Endothelial cell (in vitro differentiated cells): ENCODE results near the gene DYNC2H1. TPM values are rescaled to one million over a fixed set of nuclear protein-coding genes. Genes with fewer than 3 reads are reported as not detected.

Experiments
- DNase-seq: peaks from one replicate; pipeline ENCODE4 v3.0.0; 2021; ENCODE audit warnings: low spot score
- H3K27ac Mint-ChIP-seq: one replicate; pipeline ENCODE4 v1.8.0; 2021; ENCODE audit warnings: mixed read lengths, inconsistent platforms; ENCODE audit not compliant: unreplicated experiment
- H3K27me3 Mint-ChIP-seq: one replicate; pipeline ENCODE4 v1.8.0; 2021; ENCODE audit warnings: mild to moderate bottlenecking, moderate library complexity, mixed read lengths, inconsistent platforms; ENCODE audit not compliant: unreplicated experiment
- H3K36me3 Mint-ChIP-seq: one replicate; pipeline ENCODE4 v1.8.0; 2021; ENCODE audit warnings: mild to moderate bottlenecking, low read depth, mixed read lengths, inconsistent platforms; ENCODE audit not compliant: unreplicated experiment
- H3K4me1 Mint-ChIP-seq: one replicate; pipeline ENCODE4 v1.8.0; 2021; ENCODE audit warnings: mild to moderate bottlenecking, mixed read lengths, inconsistent platforms; ENCODE audit not compliant: unreplicated experiment
- H3K4me3 Mint-ChIP-seq: one replicate; pipeline ENCODE4 v1.8.0; 2021; ENCODE audit warnings: mild to moderate bottlenecking, mixed read lengths, inconsistent platforms; ENCODE audit not compliant: unreplicated experiment
- H3K9me3 Mint-ChIP-seq: one replicate; pipeline ENCODE4 v1.8.0; 2021; ENCODE audit warnings: mixed read lengths, inconsistent platforms; ENCODE audit not compliant: unreplicated experiment
- total RNA-seq: library from RNA; stranded (reverse); fragmentation: NEBNext Ultra II Directional; extraction: Animal tissue kit (Norgen Biotek cat#: 25700); gene quantifications from one replicate; pipeline ENCODE4 v1.2.1, GENCODE V29; 2021; ENCODE audit not compliant: unreplicated experiment
- TF ChIP-seq, protein P1 (sequence below): fragments of 200-600 bp; sonication (generic); IDR thresholded peaks from one replicate; pipeline ENCODE4 v1.5.0; 2021; ENCODE audit warnings: antibody characterized with exemption; ENCODE audit not compliant: unreplicated experiment

The DYNC2H1 gene
- total RNA-seq, 1 donor from 2014 or later = 7.9 TPM

DNA sequence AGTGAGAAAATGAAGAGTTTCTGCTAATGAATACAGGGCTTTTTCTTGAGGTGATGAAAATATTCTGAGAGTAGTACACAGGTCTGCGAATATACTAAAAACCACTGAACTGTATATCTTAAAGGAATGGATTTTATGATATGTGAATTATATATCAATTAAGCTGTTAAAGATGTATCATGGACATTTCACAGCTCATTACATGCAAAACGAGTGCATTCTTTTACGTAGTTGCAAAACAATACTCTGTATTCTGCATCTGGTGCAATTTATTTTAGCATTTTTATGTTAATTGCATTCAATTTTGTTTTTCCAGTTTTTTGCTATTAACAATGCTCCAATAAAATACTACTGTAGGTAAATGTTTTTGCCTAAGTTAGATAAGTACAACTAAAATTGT is 411.6 kb downstream of the DYNC2H1 start:
- no peak overlapping the region for H3K4me3 Mint-ChIP-seq
- H3K9me3 Mint-ChIP-seq = no peaks in the 10 kb centered on the region
- no peak for DNase-seq
- peaks cover 2% of the 10 kb centered on the region for H3K27me3 Mint-ChIP-seq
- H3K36me3 Mint-ChIP-seq = no peaks in the 10 kb centered on the region
- TF ChIP-seq, protein P1, sequence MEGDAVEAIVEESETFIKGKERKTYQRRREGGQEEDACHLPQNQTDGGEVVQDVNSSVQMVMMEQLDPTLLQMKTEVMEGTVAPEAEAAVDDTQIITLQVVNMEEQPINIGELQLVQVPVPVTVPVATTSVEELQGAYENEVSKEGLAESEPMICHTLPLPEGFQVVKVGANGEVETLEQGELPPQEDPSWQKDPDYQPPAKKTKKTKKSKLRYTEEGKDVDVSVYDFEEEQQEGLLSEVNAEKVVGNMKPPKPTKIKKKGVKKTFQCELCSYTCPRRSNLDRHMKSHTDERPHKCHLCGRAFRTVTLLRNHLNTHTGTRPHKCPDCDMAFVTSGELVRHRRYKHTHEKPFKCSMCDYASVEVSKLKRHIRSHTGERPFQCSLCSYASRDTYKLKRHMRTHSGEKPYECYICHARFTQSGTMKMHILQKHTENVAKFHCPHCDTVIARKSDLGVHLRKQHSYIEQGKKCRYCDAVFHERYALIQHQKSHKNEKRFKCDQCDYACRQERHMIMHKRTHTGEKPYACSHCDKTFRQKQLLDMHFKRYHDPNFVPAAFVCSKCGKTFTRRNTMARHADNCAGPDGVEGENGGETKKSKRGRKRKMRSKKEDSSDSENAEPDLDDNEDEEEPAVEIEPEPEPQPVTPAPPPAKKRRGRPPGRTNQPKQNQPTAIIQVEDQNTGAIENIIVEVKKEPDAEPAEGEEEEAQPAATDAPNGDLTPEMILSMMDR = no peak
- no peak overlapping the region for H3K27ac Mint-ChIP-seq
- no peaks in the 10 kb centered on the region for H3K4me1 Mint-ChIP-seq

DNA sequence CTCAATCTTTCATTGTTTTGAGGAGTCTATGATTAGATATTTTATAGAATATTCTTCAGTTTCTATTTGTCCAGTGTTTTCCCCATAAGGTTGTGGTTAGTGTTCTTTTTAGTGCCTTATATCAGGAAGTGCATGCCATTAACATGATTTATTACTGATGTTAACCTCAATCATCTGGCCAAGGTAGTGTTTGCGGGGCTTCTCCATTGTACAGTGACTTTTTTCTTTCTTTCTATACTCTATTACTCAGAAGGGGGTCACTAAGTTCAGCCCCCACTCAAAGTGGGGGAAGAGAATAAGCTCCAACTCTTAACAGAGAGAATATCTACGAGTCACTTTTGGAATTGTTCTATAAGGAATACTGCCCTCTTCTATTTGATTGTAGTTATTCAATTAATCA is 415.8 kb downstream of the DYNC2H1 start:
- Mint-ChIP-seq H3K9me3 (no peaks in the 10 kb centered on the region), H3K36me3 (no peaks in the 10 kb centered on the region), H3K27me3 (peaks cover 2% of the 10 kb centered on the region), H3K27ac (no peak overlapping the region), H3K4me3 (no peak overlapping the region), H3K4me1 (no peaks in the 10 kb centered on the region)
- no peak for DNase-seq
- TF ChIP-seq, protein P1 = no peak

DNA sequence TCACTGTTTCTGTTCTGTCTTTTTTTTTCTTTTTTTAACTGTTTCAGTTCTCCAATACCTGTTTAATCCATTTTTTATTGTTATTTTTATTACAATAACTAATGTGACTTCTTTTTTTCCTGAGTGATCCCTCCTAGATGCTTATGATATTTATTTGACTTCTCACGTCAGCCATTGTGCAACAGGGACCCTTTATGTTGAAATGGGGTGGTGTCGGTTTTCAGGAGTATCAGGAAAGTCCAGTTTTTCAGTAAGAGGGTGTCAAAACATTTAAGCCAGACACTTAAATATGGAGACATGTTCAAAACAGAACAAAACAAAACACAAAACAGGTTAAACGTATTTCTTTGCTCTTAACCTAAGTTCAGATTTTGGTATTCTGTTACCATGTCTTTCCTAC is 418.8 kb downstream of the DYNC2H1 start:
- H3K27ac Mint-ChIP-seq = no peak overlapping the region
- no peaks in the 10 kb centered on the region for H3K36me3 Mint-ChIP-seq
- TF ChIP-seq, protein P1 = no peak
- H3K27me3 Mint-ChIP-seq = peaks cover 1% of the 10 kb centered on the region
- no peaks in the 10 kb centered on the region for H3K9me3 Mint-ChIP-seq
- H3K4me1 Mint-ChIP-seq = no peaks in the 10 kb centered on the region
- H3K4me3 Mint-ChIP-seq = no peak overlapping the region
- no peak for DNase-seq

DNA sequence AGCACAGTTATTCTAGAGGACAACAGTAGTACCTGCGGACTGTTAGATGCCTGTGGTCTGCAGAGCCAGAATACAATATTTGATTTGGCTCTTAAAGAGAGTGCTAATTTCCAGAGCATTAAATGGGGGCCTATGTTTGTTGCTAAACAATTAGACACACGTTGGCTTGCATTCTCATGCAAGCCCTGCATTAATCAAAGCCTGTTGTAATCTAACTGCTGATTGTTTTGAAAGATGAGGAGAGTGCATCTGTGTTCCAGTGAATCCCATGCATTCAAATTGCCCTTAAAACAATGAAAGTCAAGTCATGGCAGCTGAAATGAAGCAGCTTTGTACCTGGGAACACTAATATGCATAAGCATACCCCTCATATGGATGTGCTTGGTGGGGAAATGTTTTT is 419.4 kb downstream of the DYNC2H1 start:
- TF ChIP-seq, protein P1 = no peak
- Mint-ChIP-seq H3K9me3 (no peaks in the 10 kb centered on the region), H3K4me3 (no peak overlapping the region), H3K27ac (no peak overlapping the region), H3K4me1 (no peaks in the 10 kb centered on the region), H3K36me3 (no peaks in the 10 kb centered on the region), H3K27me3 (peaks cover 1% of the 10 kb centered on the region)
- no peak for DNase-seq

DNA sequence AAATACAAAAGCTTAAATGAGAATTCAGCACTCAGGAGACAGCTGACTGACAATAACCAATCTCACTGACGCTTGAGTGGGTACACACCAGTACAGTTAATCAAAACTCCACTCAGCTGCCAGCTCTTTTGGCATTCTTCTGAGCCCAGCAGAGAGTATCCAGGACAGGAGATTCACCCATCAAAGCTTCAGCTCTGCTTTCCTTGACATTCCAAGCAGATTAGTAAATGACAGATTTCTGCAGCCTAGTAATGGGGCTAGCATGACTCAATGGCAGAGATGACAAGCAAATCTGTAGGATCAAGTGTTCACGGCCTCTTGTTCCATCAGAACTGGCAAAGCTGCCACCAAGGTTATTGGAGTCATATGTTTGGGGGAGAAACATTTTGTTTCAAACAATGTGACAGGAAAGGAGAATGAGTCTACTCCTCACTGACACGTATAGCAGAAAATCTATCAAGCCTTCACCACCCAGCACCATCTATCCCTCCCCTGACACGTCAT is 420.0 kb downstream of the DYNC2H1 start:
- peaks cover 1% of the 10 kb centered on the region for H3K27me3 Mint-ChIP-seq
- DNase-seq = no peak
- no peak overlapping the region for H3K4me3 Mint-ChIP-seq
- H3K27ac Mint-ChIP-seq = no peak overlapping the region
- no peaks in the 10 kb centered on the region for H3K9me3 Mint-ChIP-seq
- no peaks in the 10 kb centered on the region for H3K36me3 Mint-ChIP-seq
- TF ChIP-seq, protein P1 = no peak
- H3K4me1 Mint-ChIP-seq = no peaks in the 10 kb centered on the region

Other genes with a start within 250 kb of the DYNC2H1 start
- gene MMP12, start 234.4 kb upstream of the DYNC2H1 start, total RNA-seq = not detected
- not detected for gene MMP13, start 153.7 kb upstream of the DYNC2H1 start, total RNA-seq
- gene DCUN1D5, start 17.3 kb upstream of the DYNC2H1 start, total RNA-seq = 28.5 TPM